IMR-90 (cell line): ENCODE data around the gene PPP1R14C. TPM values are rescaled to one million over a fixed set of nuclear protein-coding genes. Genes with fewer than 3 reads are reported as not detected.

Experiments used
- ATAC-seq: fragments of 200-7000 bp; cut with Tn5 transposase; 2 replicates; pipeline ENCODE4 v1.9.1; 2020; ENCODE audit warnings: low read depth, mild to moderate bottlenecking, moderate library complexity
- BruUV-seq: library from RNA; stranded (reverse); fragments of 400-500 nt; replicated peaks from 2 replicates; lab custom pipeline; 2021; lab: Mats Ljungman, UMichigan
- CTCF ChIA-PET: fragments of 300-600 bp; formaldehyde crosslinking; extraction: SDS; loops from one replicate; lab custom pipeline; 2021; ENCODE audit warnings: antibody characterized with exemption; lab: Yijun Ruan, JAX
- POLR2A ChIA-PET: fragments of 300-600 bp; sonication (Branson Sonifier 250); formaldehyde crosslinking; loops from one replicate; lab custom pipeline; 2022; ENCODE audit warnings: antibody characterized with exemption; ENCODE audit not compliant: unreplicated experiment; lab: Charles Lee
- DNase-seq: peaks from one replicate; pipeline ENCODE4 v3.0.0; 2013
- H2AFZ ChIP-seq: replicated peaks from 2 replicates; pipeline ENCODE3; 2013; ENCODE audit warnings: low read length, mild to moderate bottlenecking; ENCODE audit not compliant: poor library complexity
- H2AK5ac ChIP-seq: 2 replicates; pipeline ENCODE4 v1.6.1; 2013; ENCODE audit warnings: low read depth, low read length, inconsistent platforms
- H2AK9ac ChIP-seq: replicated peaks from 2 replicates; pipeline ENCODE3; 2013; ENCODE audit warnings: mild to moderate bottlenecking, low read depth, low read length, moderate library complexity; ENCODE audit not compliant: poor library complexity
- H2BK120ac ChIP-seq: 2 replicates; pipeline ENCODE4 v1.6.1; 2013; ENCODE audit warnings: low read depth, low read length, inconsistent platforms
- H2BK15ac ChIP-seq: 3 replicates; pipeline ENCODE4 v1.6.1; 2013; ENCODE audit warnings: low read depth, low read length, inconsistent platforms
- H2BK20ac ChIP-seq: 2 replicates; pipeline ENCODE4 v1.6.1; 2013; ENCODE audit warnings: low read depth, mild to moderate bottlenecking, inconsistent platforms, low read length, moderate library complexity
- H2BK5ac ChIP-seq: 2 replicates; pipeline ENCODE4 v1.6.1; 2013; ENCODE audit warnings: mild to moderate bottlenecking, low read depth, low read length, inconsistent platforms; ENCODE audit not compliant: poor library complexity, severe bottlenecking
- H3K14ac ChIP-seq: replicated peaks from 2 replicates; pipeline ENCODE4 v1.6.1; 2013; ENCODE audit warnings: low read depth, low read length, inconsistent platforms
- H3K18ac ChIP-seq: 2 replicates; pipeline ENCODE4 v1.6.1; 2013; ENCODE audit warnings: low read depth, low read length, control low read depth
- H3K23ac ChIP-seq: 2 replicates; pipeline ENCODE4 v1.6.1; 2013; ENCODE audit warnings: low read depth, low read length, inconsistent platforms
- H3K27ac ChIP-seq: 2 replicates; pipeline ENCODE4 v1.5.1; 2013; ENCODE audit warnings: mild to moderate bottlenecking, control low read depth, low read length; ENCODE audit not compliant: insufficient read depth
- H3K27me3 ChIP-seq: 2 replicates; pipeline ENCODE4 v1.6.1; 2013; ENCODE audit warnings: low read length; ENCODE audit not compliant: control insufficient read depth, insufficient read depth
- H3K36me3 ChIP-seq: 2 replicates; pipeline ENCODE4 v1.6.1; 2013; ENCODE audit warnings: low read length, mixed read lengths; ENCODE audit not compliant: control insufficient read depth, insufficient read depth
- H3K4ac ChIP-seq: 2 replicates; pipeline ENCODE4 v1.6.1; 2013; ENCODE audit warnings: low read depth, low read length, inconsistent platforms
- H3K4me1 ChIP-seq: 2 replicates; pipeline ENCODE4 v1.6.1; 2013; ENCODE audit warnings: low read length, mixed read lengths; ENCODE audit not compliant: control insufficient read depth, insufficient read depth
- H3K4me2 ChIP-seq: 2 replicates; pipeline ENCODE4 v1.6.1; 2013; ENCODE audit warnings: low read depth, mild to moderate bottlenecking, control low read depth, low read length, moderate library complexity
- H3K4me3 ChIP-seq: 2 replicates; pipeline ENCODE4 v1.5.1; 2013; ENCODE audit warnings: low read depth, mild to moderate bottlenecking, control low read depth, low read length, moderate library complexity; ENCODE audit not compliant: insufficient read depth
- H3K56ac ChIP-seq: 2 replicates; pipeline ENCODE4 v1.6.1; 2013; ENCODE audit warnings: low read length, inconsistent platforms; ENCODE audit not compliant: insufficient read depth; ENCODE audit errors: extremely low read depth
- H3K79me1 ChIP-seq, 2 experiments: 2 replicates each; pipeline ENCODE4 v1.6.1; 2013; ENCODE audit warnings: low read length in 2 of 2, inconsistent platforms in 1 of 2, low read depth in 1 of 2
- H3K9ac ChIP-seq: 2 replicates; pipeline ENCODE4 v1.6.1; 2013; ENCODE audit warnings: low read depth, low read length, control low read depth
- H3K9me1 ChIP-seq: 2 replicates; pipeline ENCODE4 v1.6.1; 2013; ENCODE audit warnings: low read length, inconsistent platforms; ENCODE audit not compliant: insufficient read depth
- H3K9me3 ChIP-seq: 2 replicates; pipeline ENCODE4 v1.6.1; 2013; ENCODE audit warnings: low read length; ENCODE audit not compliant: control insufficient read depth, insufficient read depth
- H4K20me1 ChIP-seq: 2 replicates; pipeline ENCODE4 v1.6.1; 2013; ENCODE audit warnings: low read length, inconsistent platforms; ENCODE audit not compliant: insufficient read depth
- H4K5ac ChIP-seq: 2 replicates; pipeline ENCODE4 v1.6.1; 2013; ENCODE audit warnings: mild to moderate bottlenecking, low read depth, low read length, control low read depth
- H4K8ac ChIP-seq, 2 experiments: 2 replicates each; pipeline ENCODE4 v1.6.1; 2013; ENCODE audit warnings: low read depth in 2 of 2, low read length in 2 of 2, control low read depth in 1 of 2, inconsistent platforms in 1 of 2
- H4K91ac ChIP-seq: 2 replicates; pipeline ENCODE4 v1.6.1; 2013; ENCODE audit warnings: low read depth, low read length, inconsistent platforms; ENCODE audit not compliant: insufficient read depth
- BHLHE40 ChIP-seq: fragments of 150-350 bp; IDR thresholded peaks from 2 replicates; pipeline ENCODE4 v1.6.1; 2016; ENCODE audit warnings: mild to moderate bottlenecking, low read depth, low read length
- CEBPB ChIP-seq: IDR thresholded peaks from 2 replicates; pipeline ENCODE4 v1.6.1; 2012; ENCODE audit warnings: low read depth, low read length, improper control_type of control experiment
- FOS ChIP-seq: fragments of 150-350 bp; IDR thresholded peaks from 2 replicates; pipeline ENCODE4 v1.6.1; 2016; ENCODE audit warnings: low read depth, low read length
- MXI1 ChIP-seq: IDR thresholded peaks from 2 replicates; pipeline ENCODE4 v1.6.1; 2012; ENCODE audit warnings: low read depth, mild to moderate bottlenecking, low read length, moderate library complexity, borderline replicate concordance
- NFE2L2 ChIP-seq: fragments of 150-350 bp; IDR thresholded peaks from 2 replicates; pipeline ENCODE4 v1.6.1; 2016; ENCODE audit warnings: low read depth, mild to moderate bottlenecking, low read length
- RCOR1 ChIP-seq: IDR thresholded peaks from 2 replicates; pipeline ENCODE4 v1.6.1; 2012; ENCODE audit warnings: mild to moderate bottlenecking, low read length, improper control_type of control experiment; ENCODE audit not compliant: insufficient replicate concordance
- RFX5 ChIP-seq: IDR thresholded peaks from 2 replicates; pipeline ENCODE4 v1.8.0; 2012; ENCODE audit warnings: low read depth, mild to moderate bottlenecking, low read length, moderate library complexity
- dilution Hi-C: fragments of 300-500 bp; cut with HindIII; formaldehyde crosslinking; loops from one replicate; pipeline ENCODE4 v1.14.3; 2018; ENCODE audit warnings: low sequenced_read_pairs; ENCODE audit not compliant: unreplicated experiment
- in situ Hi-C: fragments of 300-500 bp; cut with MboI; formaldehyde crosslinking; loops from 3 replicates; pipeline ENCODE4 v1.14.3; 2019; ENCODE audit warnings: low sequenced_read_pairs, inconsistent platforms, mixed read lengths
- intact Hi-C: fragments of 100-400 bp; cut with micrococcal nuclease; formaldehyde crosslinking; loops from 2 replicates; pipeline ENCODE4 v1.10.0; 2022
- polyA plus RNA-seq, 3 experiments: library from polyadenylated mRNA; depleted of rRNA; stranded (reverse); fragments of >200 nt; gene quantifications; 2 replicates each; pipeline ENCODE4 v1.2.3, GENCODE V29; 2012; ENCODE audit warnings: low replicate concordance in 1 of 3
- total RNA-seq: library from RNA; depleted of rRNA; stranded (reverse); fragments of >200 nt; gene quantifications from 2 replicates; pipeline ENCODE4 v1.2.3, GENCODE V29; 2012
- TF ChIP-seq, protein P1 (sequence below): fragments of 150-350 bp; IDR thresholded peaks from 2 replicates; pipeline ENCODE4 v1.6.1; 2017; ENCODE audit warnings: mild to moderate bottlenecking, antibody characterized with exemption, low read length, low read depth

Gene PPP1R14C
- total and polyA plus RNA-seq, 2 of the 4 experiments (the other 2 are of a cell fraction) = not detected

GRCh38 chr6:150214310-150214709, 71.5 kb downstream of the PPP1R14C start:
- Histone ChIP-seq H3K27ac (no peak overlapping the region), H4K5ac (no peak overlapping the region), H2AK5ac (no peak overlapping the region), H2AFZ (no peak overlapping the region), H2BK5ac (no peak overlapping the region), H3K9me1 (no peaks in the 10 kb centered on the region), H2AK9ac (no peak overlapping the region), H3K14ac (no peak overlapping the region), H3K4me1 (no peaks in the 10 kb centered on the region), H4K20me1 (no peaks in the 10 kb centered on the region), H3K9me3 (no peaks in the 10 kb centered on the region), H3K4me2 (no peak overlapping the region), H3K23ac (no peak overlapping the region), H3K4me3 (no peak overlapping the region), H3K27me3 (no peaks in the 10 kb centered on the region), H2BK20ac (no peak overlapping the region), H4K8ac (no peak overlapping the region), H4K91ac (no peak overlapping the region), H3K79me1 (no peaks in the 10 kb centered on the region), H3K36me3 (no peaks in the 10 kb centered on the region), H2BK15ac (no peak overlapping the region), H2BK120ac (no peak overlapping the region), H3K18ac (no peak overlapping the region), H3K4ac (no peak overlapping the region), H3K9ac (no peak overlapping the region), H3K56ac (no peak overlapping the region)
- DNase-seq (no peak), ATAC-seq (no peak)
- CTCF ChIA-PET = interaction anchor here (1.1 kb wide), 1 partner anchor 11 kb away, joined by 3 read pairs; no protein-coding TSS in a partner anchor
- in situ Hi-C loops (no loop called here), intact Hi-C loops (no loop called here), dilution Hi-C loops (no loop called here)
- POLR2A ChIA-PET = no interaction called here
- TF ChIP-seq, protein P1, sequence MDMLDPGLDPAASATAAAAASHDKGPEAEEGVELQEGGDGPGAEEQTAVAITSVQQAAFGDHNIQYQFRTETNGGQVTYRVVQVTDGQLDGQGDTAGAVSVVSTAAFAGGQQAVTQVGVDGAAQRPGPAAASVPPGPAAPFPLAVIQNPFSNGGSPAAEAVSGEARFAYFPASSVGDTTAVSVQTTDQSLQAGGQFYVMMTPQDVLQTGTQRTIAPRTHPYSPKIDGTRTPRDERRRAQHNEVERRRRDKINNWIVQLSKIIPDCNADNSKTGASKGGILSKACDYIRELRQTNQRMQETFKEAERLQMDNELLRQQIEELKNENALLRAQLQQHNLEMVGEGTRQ = no peak
- no peak for TF ChIP-seq NFE2L2
- no peak for TF ChIP-seq BHLHE40
- TF ChIP-seq MXI1 = no peak
- no peak for TF ChIP-seq RCOR1
- TF ChIP-seq CEBPB = no peak
- TF ChIP-seq FOS = no peak
- TF ChIP-seq RFX5 = no peak
- BruUV-seq = no TSS peak
